ENCODE results near the gene TWSG1.

Gene TWSG1

DNA sequence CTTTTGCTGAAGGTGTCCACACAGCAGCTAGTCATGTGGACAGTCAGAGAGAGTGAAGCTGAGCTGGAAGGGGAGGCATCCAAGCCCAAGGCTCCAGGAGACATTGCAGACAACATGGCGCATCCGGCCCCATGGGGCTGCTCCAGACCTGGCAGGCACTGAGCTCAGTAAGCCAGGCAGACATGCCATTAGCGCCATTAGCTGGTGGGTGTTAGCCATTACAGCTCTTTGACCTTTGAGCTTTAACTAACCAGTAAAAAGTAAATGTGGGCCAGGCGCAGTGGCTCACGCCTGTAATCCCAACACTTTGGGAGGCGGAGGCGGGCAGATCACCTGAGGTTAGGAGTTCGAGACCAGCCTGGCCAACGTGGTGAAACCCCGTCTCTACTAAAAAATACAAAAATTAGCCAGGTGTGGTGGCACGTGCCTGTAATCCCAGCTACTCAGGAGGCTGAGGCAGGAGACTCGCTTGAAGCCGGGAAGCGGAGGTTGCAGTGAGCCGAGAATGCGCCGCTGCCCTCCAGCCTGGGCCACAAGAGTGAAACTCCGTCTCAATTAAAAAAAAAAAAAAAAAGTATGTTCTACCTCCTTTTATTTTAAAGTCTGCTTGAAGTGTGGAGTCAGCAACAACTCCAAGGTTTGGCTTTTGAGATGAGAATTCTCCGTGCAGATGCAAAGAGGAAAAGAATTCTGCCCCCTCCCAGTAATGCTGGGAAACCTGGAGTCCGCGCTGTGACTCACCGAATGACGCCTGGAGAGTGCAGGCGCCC, 69.4 kb downstream of the TWSG1 start:
- TF ChIP-seq RAD21 (IDR thresholded peaks at IDR 0.05; ENCODE audit: low read depth) (peak; percentile 28; the same call in 1 of the 2 replicates), REST (IDR thresholded peaks at IDR 0.05; ENCODE audit: low read depth) (no peak)

- no peak for TF ChIP-seq TEAD4 (IDR thresholded peaks at IDR 0.05)
- TF ChIP-seq CEBPB (IDR thresholded peaks at IDR 0.05): no peak
- TF ChIP-seq NFIC (IDR thresholded peaks at IDR 0.05): no peak
- no peak for TF ChIP-seq RAD21 (IDR thresholded peaks at IDR 0.05; ENCODE audit: low read depth)
Measured at GRCh38 chr18:9404565-9405060, 70.0 kb downstream of the TWSG1 start.

DNA sequence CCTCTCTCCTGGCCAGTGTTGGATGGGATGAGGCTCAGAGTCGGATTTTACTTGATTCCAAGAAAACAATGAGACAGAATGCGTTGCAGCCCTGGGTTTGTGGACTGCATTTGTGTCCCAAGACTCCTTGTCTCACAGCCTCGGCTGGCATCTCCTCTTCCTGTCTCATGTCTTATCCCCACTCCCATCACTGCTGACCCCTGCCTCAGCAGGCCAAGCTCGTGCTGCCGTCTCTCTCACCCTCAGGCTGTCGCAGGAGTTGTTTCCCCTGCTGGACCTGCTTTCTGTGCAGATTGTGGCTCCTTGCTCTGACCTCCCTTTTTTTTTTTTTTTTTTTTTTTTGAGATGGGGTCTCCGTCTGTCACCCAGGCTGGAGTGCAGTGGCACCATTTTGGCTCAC, 70.6 kb downstream of the TWSG1 start:
- TF ChIP-seq EP300 (IDR thresholded peaks at IDR 0.05; ENCODE audit: borderline replicate concordance): no peak
- TF ChIP-seq RAD21 (IDR thresholded peaks at IDR 0.05; ENCODE audit: low read depth): no peak
- no peak for TF ChIP-seq NFIC (IDR thresholded peaks at IDR 0.05)
- TF ChIP-seq YY1 (IDR thresholded peaks at IDR 0.05; ENCODE audit: low read depth): no peak
- no peak for TF ChIP-seq EGR1 (IDR thresholded peaks at IDR 0.05)
- no peak for TF ChIP-seq REST (IDR thresholded peaks at IDR 0.05; ENCODE audit: low read depth)
- TF ChIP-seq TEAD4 (IDR thresholded peaks at IDR 0.05): no peak
- TF ChIP-seq CREB1 (IDR thresholded peaks at IDR 0.05; ENCODE audit: low read depth): no peak
- no peak for TF ChIP-seq ZBTB7A (IDR thresholded peaks at IDR 0.05; ENCODE audit: low read depth)
- TF ChIP-seq CEBPB (IDR thresholded peaks at IDR 0.05): no peak
- TF ChIP-seq, protein P1, sequence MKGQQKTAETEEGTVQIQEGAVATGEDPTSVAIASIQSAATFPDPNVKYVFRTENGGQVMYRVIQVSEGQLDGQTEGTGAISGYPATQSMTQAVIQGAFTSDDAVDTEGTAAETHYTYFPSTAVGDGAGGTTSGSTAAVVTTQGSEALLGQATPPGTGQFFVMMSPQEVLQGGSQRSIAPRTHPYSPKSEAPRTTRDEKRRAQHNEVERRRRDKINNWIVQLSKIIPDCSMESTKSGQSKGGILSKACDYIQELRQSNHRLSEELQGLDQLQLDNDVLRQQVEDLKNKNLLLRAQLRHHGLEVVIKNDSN (IDR thresholded peaks at IDR 0.05): no peak
- TF ChIP-seq FOXM1 (IDR thresholded peaks at IDR 0.05; ENCODE audit: borderline replicate concordance, low read depth): no peak
- TF ChIP-seq TAF1 (IDR thresholded peaks at IDR 0.05; ENCODE audit: low read depth): no peak
- no peak for TF ChIP-seq MAX (IDR thresholded peaks at IDR 0.05)

DNA sequence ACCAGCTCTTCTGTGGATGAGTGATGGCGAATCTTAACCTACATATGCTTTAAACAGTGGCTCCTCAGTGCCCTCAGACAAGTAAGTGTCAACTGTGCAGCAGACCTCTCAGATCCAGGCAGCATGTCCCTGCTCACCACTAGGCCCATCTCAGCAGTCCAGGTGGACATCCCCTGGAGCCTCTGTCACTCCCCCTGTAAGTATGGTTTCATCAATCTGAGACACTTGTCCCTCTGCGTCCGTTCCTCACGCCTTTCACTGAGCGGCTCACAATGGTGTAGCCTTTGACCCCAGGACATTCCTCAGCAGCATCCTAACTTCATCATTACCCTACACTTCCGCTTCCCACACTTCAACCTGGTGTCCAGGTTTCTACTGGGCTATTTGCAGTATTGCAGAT, 71.4 kb downstream of the TWSG1 start:
- no peak for TF ChIP-seq REST (IDR thresholded peaks at IDR 0.05; ENCODE audit: low read depth)

DNA sequence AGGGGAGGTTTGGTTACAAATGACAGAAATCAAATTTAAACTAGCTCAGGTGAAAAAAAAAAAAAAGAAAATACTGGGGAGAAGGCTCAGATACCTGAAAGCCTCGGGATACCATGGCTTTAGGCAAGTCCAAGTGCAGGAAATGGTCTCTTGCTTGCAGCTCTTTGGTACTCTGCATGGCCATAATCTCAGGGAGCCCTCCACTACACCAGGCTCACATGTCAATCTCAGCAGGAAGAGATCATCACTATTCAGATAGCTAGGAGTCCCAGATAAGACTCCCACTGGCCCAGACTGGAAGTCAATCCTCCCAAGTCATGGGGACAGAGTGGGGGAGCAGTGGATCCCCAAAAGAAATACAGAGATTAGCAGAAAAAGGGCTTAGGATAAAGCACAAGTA, 75.9 kb downstream of the TWSG1 start:
- TF ChIP-seq YY1 (IDR thresholded peaks at IDR 0.05; ENCODE audit: low read depth) (no peak), TAF1 (IDR thresholded peaks at IDR 0.05; ENCODE audit: low read depth) (no peak), RAD21 (IDR thresholded peaks at IDR 0.05; ENCODE audit: low read depth) (no peak), TEAD4 (IDR thresholded peaks at IDR 0.05) (no peak), FOXM1 (IDR thresholded peaks at IDR 0.05; ENCODE audit: borderline replicate concordance, low read depth) (no peak), CREB1 (IDR thresholded peaks at IDR 0.05; ENCODE audit: low read depth) (no peak), ZBTB7A (IDR thresholded peaks at IDR 0.05; ENCODE audit: low read depth) (no peak), REST (IDR thresholded peaks at IDR 0.05; ENCODE audit: low read depth) (no peak), MAX (IDR thresholded peaks at IDR 0.05) (no peak), NFIC (IDR thresholded peaks at IDR 0.05) (no peak), TCF12 (IDR thresholded peaks at IDR 0.05; ENCODE audit: low read depth) (no peak), EP300 (IDR thresholded peaks at IDR 0.05; ENCODE audit: borderline replicate concordance) (no peak), EGR1 (IDR thresholded peaks at IDR 0.05) (no peak), CEBPB (IDR thresholded peaks at IDR 0.05) (no peak)
- TF ChIP-seq, protein P1 (IDR thresholded peaks at IDR 0.05): no peak

Measured in Ishikawa (cell line).